Trophoblast cell (in vitro differentiated cells and primary cell): Measurements from ENCODE around the gene STRN.
"Not testable (repeated sequence)": the region's sequence is repeated elsewhere in the genome, so short reads cannot be mapped to it uniquely, and the experiment has no call there.

Experiments
- DNase-seq, 2 donors: peaks; one replicate each; pipeline ENCODE4 v3.0.0-alpha.2; 2016
- H2AFZ ChIP-seq: 2 replicates; pipeline ENCODE4 v1.6.1; 2013; ENCODE audit warnings: low read length, moderate library complexity, mild to moderate bottlenecking; ENCODE audit not compliant: insufficient read depth, poor library complexity
- H2AK5ac ChIP-seq: 2 replicates; pipeline ENCODE4 v1.6.1; 2013; ENCODE audit warnings: mild to moderate bottlenecking, low read length
- H2BK120ac ChIP-seq: 2 replicates; pipeline ENCODE4 v1.6.1; 2013; ENCODE audit warnings: low read length, mild to moderate bottlenecking, moderate library complexity; ENCODE audit not compliant: insufficient read depth, poor library complexity
- H2BK12ac ChIP-seq: 2 replicates; pipeline ENCODE4 v1.6.1; 2013; ENCODE audit warnings: mild to moderate bottlenecking, low read length, moderate library complexity
- H2BK5ac ChIP-seq: 2 replicates; pipeline ENCODE4 v1.6.1; 2013; ENCODE audit warnings: low read length, low read depth, moderate library complexity, mild to moderate bottlenecking; ENCODE audit not compliant: poor library complexity
- H3K14ac ChIP-seq: 2 replicates; pipeline ENCODE4 v1.6.1; 2013; ENCODE audit warnings: mild to moderate bottlenecking, low read length
- H3K18ac ChIP-seq: 2 replicates; pipeline ENCODE4 v1.6.1; 2013; ENCODE audit warnings: mild to moderate bottlenecking, low read length
- H3K23ac ChIP-seq: 2 replicates; pipeline ENCODE4 v1.6.1; 2013; ENCODE audit warnings: low read length
- H3K27ac ChIP-seq: 2 replicates; pipeline ENCODE4 v1.5.1; 2013; ENCODE audit warnings: low read depth, mild to moderate bottlenecking, inconsistent platforms, low read length, moderate library complexity
- H3K27me3 ChIP-seq: 2 replicates; pipeline ENCODE4 v1.6.1; 2013; ENCODE audit warnings: inconsistent platforms, mild to moderate bottlenecking, low read length, moderate library complexity; ENCODE audit not compliant: insufficient read depth
- H3K36me3 ChIP-seq, 2 experiments: 1 replicate in 1 of 2; 2 replicates in 1 of 2; pipeline ENCODE4 v1.6.1; 2013; ENCODE audit warnings: low read length in 2 of 2, mild to moderate bottlenecking in 2 of 2, moderate library complexity in 1 of 2; ENCODE audit not compliant: insufficient read depth in 2 of 2, control insufficient read depth in 1 of 2
- H3K4ac ChIP-seq: 2 replicates; pipeline ENCODE4 v1.6.1; 2013; ENCODE audit warnings: low read depth, mild to moderate bottlenecking, low read length, moderate library complexity
- H3K4me1 ChIP-seq, 2 experiments: 1 replicate in 1 of 2; 2 replicates in 1 of 2; pipeline ENCODE4 v1.6.1; 2013; ENCODE audit warnings: low read length in 2 of 2, mild to moderate bottlenecking in 2 of 2, moderate library complexity in 1 of 2; ENCODE audit not compliant: insufficient read depth in 2 of 2, control insufficient read depth in 1 of 2
- H3K4me2 ChIP-seq: 2 replicates; pipeline ENCODE4 v1.6.1; 2013; ENCODE audit warnings: inconsistent platforms, mild to moderate bottlenecking, low read length, moderate library complexity
- H3K4me3 ChIP-seq: 2 replicates; pipeline ENCODE4 v1.5.1; 2013; ENCODE audit warnings: mild to moderate bottlenecking, low read depth, low read length, inconsistent platforms
- H3K79me1 ChIP-seq: one replicate; pipeline ENCODE4 v1.6.1; 2013; ENCODE audit warnings: low read length
- H3K79me2 ChIP-seq: 2 replicates; pipeline ENCODE4 v1.6.1; 2013; ENCODE audit warnings: low read length, mild to moderate bottlenecking; ENCODE audit not compliant: control insufficient read depth, insufficient read depth, poor library complexity
- H3K9ac ChIP-seq: 2 replicates; pipeline ENCODE4 v1.6.1; 2013; ENCODE audit warnings: mild to moderate bottlenecking, low read length
- H3K9me3 ChIP-seq: 2 replicates; pipeline ENCODE4 v1.6.1; 2013; ENCODE audit warnings: low read depth, mild to moderate bottlenecking, control low read depth, inconsistent platforms, low read length; ENCODE audit not compliant: insufficient read depth
- H4K12ac ChIP-seq: 2 replicates; pipeline ENCODE4 v1.6.1; 2013; ENCODE audit warnings: low read depth, mild to moderate bottlenecking, low read length, moderate library complexity
- H4K8ac ChIP-seq: 2 replicates; pipeline ENCODE4 v1.6.1; 2013; ENCODE audit warnings: low read depth, mild to moderate bottlenecking, low read length, moderate library complexity
- H4K91ac ChIP-seq: one replicate; pipeline ENCODE4 v1.6.1; 2013; ENCODE audit warnings: low read depth, mild to moderate bottlenecking, low read length, moderate library complexity
- WGBS: extraction: QIAGEN DNeasy Blood & Tissue Kit; methylation state at CpG from one replicate; pipeline ENCODE4 v1.1.7; 2013; ENCODE audit warnings: missing lambda C conversion rate; ENCODE audit not compliant: insufficient read length, insufficient coverage; ENCODE audit errors: extremely low coverage; 5-methylcytosine and 5-hydroxymethylcytosine counted together

Gene STRN

DNA sequence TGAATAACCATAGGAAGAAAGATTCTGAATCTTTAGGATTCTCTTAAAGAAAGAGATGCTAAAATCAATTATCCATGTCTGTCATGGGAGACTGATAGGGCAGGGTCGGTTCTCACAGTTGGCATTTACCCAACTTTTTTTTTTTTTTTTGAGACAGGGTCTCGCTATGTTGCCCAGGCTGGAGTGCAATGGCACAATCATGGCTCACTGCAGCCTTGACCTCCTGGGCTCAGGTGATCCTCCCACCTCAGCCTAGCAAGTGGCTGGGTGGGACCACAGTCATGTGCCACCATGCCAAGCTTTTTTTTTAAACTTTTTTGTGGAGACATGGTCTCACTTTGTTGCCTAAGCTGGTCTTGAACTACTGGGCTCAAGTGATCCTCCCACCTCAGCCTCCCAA lies 141.7 kb downstream of the STRN start:
- WGBS = no CpG with 5 or more reads among the region's 2 CpGs

DNA sequence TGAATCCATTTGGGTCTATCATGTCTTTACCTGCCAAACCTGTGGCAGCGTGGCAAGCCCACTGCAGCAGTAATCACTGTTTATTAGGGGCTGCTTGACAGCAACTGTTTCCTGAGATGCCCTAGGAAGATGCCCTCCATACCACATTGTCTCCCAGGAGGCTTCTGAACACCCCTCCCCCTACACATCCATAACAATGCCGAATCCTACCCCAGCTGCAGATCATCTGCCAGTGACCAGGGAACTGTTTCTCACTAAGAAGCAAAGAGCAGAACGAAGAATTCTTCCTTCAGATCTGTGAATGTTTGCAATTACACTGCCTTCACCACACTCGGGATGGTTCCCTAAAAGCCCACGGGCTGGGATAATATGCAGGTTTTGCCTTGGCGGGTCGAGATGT lies 142.1 kb downstream of the STRN start:
- no CpG with 5 or more reads among the region's 7 CpGs for WGBS

More for the DNA sequence above, 141.7 kb downstream of the STRN start:
- H3K18ac ChIP-seq, H3K36me3 ChIP-seq, H2BK5ac ChIP-seq, H3K9ac ChIP-seq, H4K91ac ChIP-seq, H3K79me1 ChIP-seq, H3K9me3 ChIP-seq, H3K4ac ChIP-seq, DNase-seq, H3K14ac ChIP-seq, H2AFZ ChIP-seq, H3K79me2 ChIP-seq, H3K23ac ChIP-seq, H2BK120ac ChIP-seq, H2AK5ac ChIP-seq, H4K12ac ChIP-seq, H2BK12ac ChIP-seq, H3K27ac ChIP-seq, H3K4me3 ChIP-seq, H3K4me2 ChIP-seq, H4K8ac ChIP-seq, H3K4me1 ChIP-seq, H3K27me3 ChIP-seq: not testable (repeated sequence)

GRCh38 chr2:36823862-36824261 lies 142.5 kb downstream of the STRN start:
- Histone ChIP-seq H3K79me1 (no peaks in the 10 kb centered on the region), H3K27ac (no peak overlapping the region), H3K18ac (no peak overlapping the region), H4K91ac (no peak overlapping the region), H3K9ac (no peak overlapping the region), H3K27me3 (no peaks in the 10 kb centered on the region), H2AK5ac (no peak overlapping the region), H3K4me3 (no peak overlapping the region), H2AFZ (no peak overlapping the region), H3K9me3 (no peaks in the 10 kb centered on the region), H4K8ac (no peak overlapping the region), H2BK12ac (no peak overlapping the region), H3K36me3 (no peaks in the 10 kb centered on the region), H3K4me1 (no peaks in the 10 kb centered on the region), H2BK120ac (no peak overlapping the region), H3K23ac (no peak overlapping the region), H3K4me2 (no peak overlapping the region), H3K79me2 (no peaks in the 10 kb centered on the region), H2BK5ac (no peak overlapping the region), H3K14ac (no peak overlapping the region), H3K4ac (no peak overlapping the region), H4K12ac (no peak overlapping the region)
- WGBS = no CpG with 5 or more reads among the region's 10 CpGs
- no peak for DNase-seq

More for the DNA sequence above, 142.1 kb downstream of the STRN start:
- no peak overlapping the region for H2BK120ac ChIP-seq
- no peaks in the 10 kb centered on the region for H3K27me3 ChIP-seq
- no peaks in the 10 kb centered on the region for H3K79me1 ChIP-seq
- no peak overlapping the region for H3K23ac ChIP-seq
- H2AFZ ChIP-seq = no peak overlapping the region
- no peak overlapping the region for H3K4me2 ChIP-seq
- H3K9ac ChIP-seq = no peak overlapping the region
- H3K4ac ChIP-seq = no peak overlapping the region
- H2BK12ac ChIP-seq = no peak overlapping the region
- no peak overlapping the region for H2BK5ac ChIP-seq
- no peak overlapping the region for H2AK5ac ChIP-seq
- H3K4me1 ChIP-seq = no peaks in the 10 kb centered on the region
- no peak overlapping the region for H4K12ac ChIP-seq
- H3K79me2 ChIP-seq = no peaks in the 10 kb centered on the region
- DNase-seq = no peak
- no peak overlapping the region for H3K27ac ChIP-seq
- no peak overlapping the region for H3K4me3 ChIP-seq
- no peak overlapping the region for H4K8ac ChIP-seq
- H3K36me3 ChIP-seq = no peaks in the 10 kb centered on the region
- no peak overlapping the region for H3K18ac ChIP-seq
- no peaks in the 10 kb centered on the region for H3K9me3 ChIP-seq
- H3K14ac ChIP-seq = no peak overlapping the region
- H4K91ac ChIP-seq = no peak overlapping the region

DNA sequence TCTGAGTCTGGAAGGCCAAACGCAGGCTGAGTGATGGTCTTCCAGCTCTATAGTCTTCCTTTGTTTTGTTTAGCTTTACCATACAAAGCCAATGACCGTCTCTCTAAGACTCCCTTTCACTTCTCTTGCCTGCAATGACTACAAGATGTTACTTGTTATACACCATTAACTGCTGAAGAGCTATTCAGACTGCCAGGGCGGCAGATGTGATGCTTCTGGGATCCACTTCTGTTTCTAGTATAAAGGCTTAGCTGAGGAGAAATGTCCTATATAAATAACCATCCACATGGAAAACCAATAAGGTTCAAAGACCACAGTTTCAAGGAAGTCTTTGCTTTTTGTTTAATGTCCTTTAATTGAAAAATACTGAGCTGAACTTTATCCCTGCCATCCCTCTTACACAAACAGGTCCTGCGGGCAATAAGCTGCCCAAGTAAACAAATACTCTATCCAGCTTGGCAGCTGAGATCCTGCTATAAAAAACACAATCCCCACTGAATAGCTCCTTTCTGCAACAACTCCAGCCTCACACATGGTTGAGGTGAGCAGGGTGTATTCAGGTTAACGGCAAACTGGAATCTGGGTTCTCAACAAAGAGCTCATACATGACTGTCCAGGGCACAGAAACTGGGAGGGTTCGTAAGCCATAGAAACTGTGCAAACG lies 145.3 kb downstream of the STRN start:
- no peaks in the 10 kb centered on the region for H3K9me3 ChIP-seq
- H3K36me3 ChIP-seq = no peaks in the 10 kb centered on the region
- H3K4ac ChIP-seq = no peak overlapping the region
- H2AFZ ChIP-seq = no peak overlapping the region
- H2AK5ac ChIP-seq = no peak overlapping the region
- H4K8ac ChIP-seq = no peak overlapping the region
- no peak overlapping the region for H3K27ac ChIP-seq
- H3K79me2 ChIP-seq = no peaks in the 10 kb centered on the region
- H3K79me1 ChIP-seq = no peaks in the 10 kb centered on the region
- H3K4me3 ChIP-seq = no peak overlapping the region
- H3K4me1 ChIP-seq = no peaks in the 10 kb centered on the region
- H2BK5ac ChIP-seq = no peak overlapping the region
- H4K91ac ChIP-seq = no peak overlapping the region
- H4K12ac ChIP-seq = no peak overlapping the region
- no peak overlapping the region for H3K9ac ChIP-seq
- DNase-seq = no peak
- no peak overlapping the region for H2BK120ac ChIP-seq
- no peak overlapping the region for H2BK12ac ChIP-seq
- no CpG with 5 or more reads among the region's 7 CpGs for WGBS
- H3K4me2 ChIP-seq = no peak overlapping the region
- H3K18ac ChIP-seq = no peak overlapping the region
- H3K27me3 ChIP-seq = no peaks in the 10 kb centered on the region
- no peak overlapping the region for H3K14ac ChIP-seq
- no peak overlapping the region for H3K23ac ChIP-seq
